GM23338 (cell line): ENCODE results near the gene ACOXL. TPM values are rescaled to one million over a fixed set of nuclear protein-coding genes. Genes with fewer than 3 reads are reported as not detected.

ENCODE experiments used
- ATAC-seq: fragments of 200-7000 bp; cut with Tn5 transposase; 3 replicates; pipeline ENCODE4 v1.9.1; 2020
- DNase-seq: peaks from one replicate; pipeline ENCODE4 v3.0.0-alpha.2; 2015; ENCODE audit warnings: low spot score
- H2AFZ ChIP-seq: fragments of 200-600 bp; sonication (generic); 2 replicates; pipeline ENCODE4 v1.8.0; 2016; ENCODE audit warnings: antibody characterized with exemption, mild to moderate bottlenecking, moderate library complexity
- H3F3A ChIP-seq: fragments of 200-600 bp; sonication (generic); replicated peaks from 2 replicates; pipeline ENCODE4 v1.8.0; 2017; ENCODE audit warnings: antibody characterized with exemption, mixed run types, low read depth
- H3K27ac ChIP-seq: fragments of 200-600 bp; sonication (generic); 2 replicates; pipeline ENCODE4 v1.6.1; 2016; ENCODE audit warnings: low read depth
- H3K27me3 ChIP-seq: fragments of 200-600 bp; sonication (generic); 2 replicates; pipeline ENCODE4 v1.8.0; 2016; ENCODE audit warnings: mild to moderate bottlenecking, mixed run types, moderate library complexity; ENCODE audit not compliant: insufficient read depth
- H3K36me3 ChIP-seq: fragments of 200-600 bp; sonication (generic); 2 replicates; pipeline ENCODE4 v1.8.0; 2016; ENCODE audit warnings: mild to moderate bottlenecking; ENCODE audit not compliant: insufficient read depth
- H3K4me1 ChIP-seq: fragments of 200-600 bp; sonication (generic); 2 replicates; pipeline ENCODE4 v1.8.0; 2016; ENCODE audit warnings: mild to moderate bottlenecking, moderate library complexity; ENCODE audit not compliant: insufficient read depth
- H3K4me2 ChIP-seq: fragments of 200-600 bp; sonication (generic); 2 replicates; pipeline ENCODE4 v1.7.1; 2017; ENCODE audit warnings: mixed run types
- H3K4me3 ChIP-seq: fragments of 200-600 bp; sonication (generic); 2 replicates; pipeline ENCODE4 v1.6.1; 2016; ENCODE audit warnings: mixed run types
- H3K79me2 ChIP-seq: fragments of 200-600 bp; sonication (generic); replicated peaks from 2 replicates; pipeline ENCODE4 v1.8.0; 2017; ENCODE audit warnings: mild to moderate bottlenecking; ENCODE audit not compliant: insufficient read depth
- H3K9me2 ChIP-seq: fragments of 200-600 bp; sonication (generic); 2 replicates; pipeline ENCODE4 v1.8.0; 2017; ENCODE audit not compliant: insufficient read depth
- H4K20me1 ChIP-seq: fragments of 200-600 bp; sonication (generic); replicated peaks from 2 replicates; pipeline ENCODE4 v1.8.0; 2017; ENCODE audit warnings: mild to moderate bottlenecking; ENCODE audit not compliant: insufficient read depth
- H3K27ac Mint-ChIP-seq: 2 replicates; pipeline ENCODE4 v1.8.0; 2020; ENCODE audit warnings: inconsistent platforms, mild to moderate bottlenecking, moderate library complexity, mixed read lengths
- H3K27me3 Mint-ChIP-seq: 3 replicates; pipeline ENCODE4 v1.8.0; 2022; ENCODE audit warnings: low read depth, mild to moderate bottlenecking, moderate library complexity, mixed read lengths, inconsistent platforms; ENCODE audit not compliant: insufficient read depth, poor library complexity
- H3K36me3 Mint-ChIP-seq: 3 replicates; pipeline ENCODE4 v1.8.0; 2021; ENCODE audit warnings: low read depth, mild to moderate bottlenecking, inconsistent platforms, moderate library complexity, mixed read lengths
- H3K4me1 Mint-ChIP-seq: 3 replicates; pipeline ENCODE4 v1.8.0; 2020; ENCODE audit warnings: mild to moderate bottlenecking, inconsistent platforms, mixed read lengths
- H3K4me3 Mint-ChIP-seq: 3 replicates; pipeline ENCODE4 v1.8.0; 2021; ENCODE audit warnings: moderate library complexity, mild to moderate bottlenecking, inconsistent platforms, mixed read lengths
- H3K9me3 Mint-ChIP-seq: 3 replicates; pipeline ENCODE4 v1.8.0; 2020; ENCODE audit warnings: moderate library complexity, mild to moderate bottlenecking, inconsistent platforms, mixed read lengths
- CREB1 ChIP-seq: fragments of 250-450 bp; sonication (Bioruptor Pico); IDR thresholded peaks from 2 replicates; pipeline ENCODE4 v1.5.0; 2020; ENCODE audit warnings: low read depth, mild to moderate bottlenecking, moderate library complexity
- EZH2 ChIP-seq: fragments of 200-600 bp; sonication (generic); IDR thresholded peaks from one replicate; pipeline ENCODE4 v1.8.0; 2017; ENCODE audit warnings: antibody characterized with exemption, mild to moderate bottlenecking, low read depth; ENCODE audit not compliant: unreplicated experiment
- JUNB ChIP-seq: IDR thresholded peaks from one replicate; pipeline ENCODE4 v1.6.1; 2016; ENCODE audit warnings: antibody characterized with exemption; ENCODE audit not compliant: unreplicated experiment
- STAT1 ChIP-seq: IDR thresholded peaks from one replicate; pipeline ENCODE4 v1.6.1; 2016; ENCODE audit warnings: antibody characterized with exemption; ENCODE audit not compliant: unreplicated experiment
- ZNF114 ChIP-seq: fragments of 250-450 bp; sonication (Bioruptor Pico); IDR thresholded peaks from 2 replicates; pipeline ENCODE4 v1.5.0; 2020; ENCODE audit warnings: mild to moderate bottlenecking, moderate library complexity
- ZNF331 ChIP-seq: fragments of 250-450 bp; sonication (Bioruptor Pico); IDR thresholded peaks from 2 replicates; pipeline ENCODE4 v1.5.0; 2020; ENCODE audit warnings: low read depth, mild to moderate bottlenecking, moderate library complexity
- polyA plus RNA-seq: library from polyadenylated mRNA; unstranded; fragments of >200 nt; fragmentation: Nextera tagmentation; extraction: Ambion mirVana; gene quantifications from 2 replicates; pipeline ENCODE4 v1.2.1, GENCODE V29; 2016
- total RNA-seq: library from RNA; depleted of rRNA; stranded (reverse); fragments of >200 nt; shearing (Covaris generic); gene quantifications from 2 replicates; pipeline ENCODE4 v1.2.3, GENCODE V29; 2014
- TF ChIP-seq, protein P1 (sequence below): IDR thresholded peaks from 2 replicates; pipeline ENCODE4 v1.6.1; 2016; ENCODE audit warnings: antibody characterized with exemption
- TF ChIP-seq, protein P2 (sequence below): IDR thresholded peaks from one replicate; pipeline ENCODE4 v1.6.1; 2018; ENCODE audit warnings: antibody characterized with exemption; ENCODE audit not compliant: unreplicated experiment
- TF ChIP-seq, protein P3 (sequence below): fragments of 250-450 bp; sonication (Bioruptor Pico); IDR thresholded peaks from 2 replicates; pipeline ENCODE4 v1.5.0; 2020; ENCODE audit warnings: mild to moderate bottlenecking, moderate library complexity

The ACOXL gene
- total and polyA plus RNA-seq, 2 experiments from 2014 or later: 9.0 to 14.7 TPM

DNA sequence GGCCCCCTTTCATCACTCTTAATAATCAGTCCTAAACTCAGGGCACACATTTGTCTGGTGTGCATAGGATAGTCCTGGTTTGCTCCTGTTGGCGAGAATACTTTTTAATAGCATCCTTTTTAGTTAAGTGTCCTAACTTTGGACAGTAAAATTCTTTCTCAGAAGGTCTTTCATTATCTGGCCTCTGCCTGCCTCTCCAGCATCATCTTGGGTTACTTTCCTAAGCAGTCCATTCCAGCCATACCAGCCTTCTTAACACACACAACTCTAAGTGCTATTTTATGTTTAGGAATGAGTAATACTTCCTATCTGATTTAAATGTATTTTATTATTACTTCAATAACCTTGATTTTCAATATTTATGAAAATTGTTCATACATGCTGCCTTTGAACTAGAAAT lies 151.0 kb downstream of the ACOXL start:
- Histone ChIP-seq H3K4me3 (no peak overlapping the region), H3K79me2 (no peaks in the 10 kb centered on the region), H4K20me1 (no peaks in the 10 kb centered on the region), H3K4me1 (peaks cover 5% of the 10 kb centered on the region; the same call in 1 of the 2 replicates), H3K27ac (no peak overlapping the region), H3K36me3 (no peaks in the 10 kb centered on the region), H3F3A (no peaks in the 10 kb centered on the region), H3K4me2 (no peak overlapping the region), H3K9me2 (no peaks in the 10 kb centered on the region), H2AFZ (no peak overlapping the region), H3K27me3 (no peaks in the 10 kb centered on the region)
- Mint-ChIP-seq H3K27ac (no peak overlapping the region), H3K36me3 (peaks cover 2% of the 10 kb centered on the region; the same call in 1 of the 3 replicates), H3K27me3 (peaks cover 4% of the 10 kb centered on the region), H3K4me1 (0 out of 3 replicates have a peak, but pooled peaks cover 2% of the 10 kb centered on the region), H3K4me3 (no peak overlapping the region), H3K9me3 (no peaks in the 10 kb centered on the region)
- DNase-seq: no peak
- TF ChIP-seq EZH2: no peak
- TF ChIP-seq ZNF331 (CRISPR knock-in tag): no peak
- TF ChIP-seq, protein P1, sequence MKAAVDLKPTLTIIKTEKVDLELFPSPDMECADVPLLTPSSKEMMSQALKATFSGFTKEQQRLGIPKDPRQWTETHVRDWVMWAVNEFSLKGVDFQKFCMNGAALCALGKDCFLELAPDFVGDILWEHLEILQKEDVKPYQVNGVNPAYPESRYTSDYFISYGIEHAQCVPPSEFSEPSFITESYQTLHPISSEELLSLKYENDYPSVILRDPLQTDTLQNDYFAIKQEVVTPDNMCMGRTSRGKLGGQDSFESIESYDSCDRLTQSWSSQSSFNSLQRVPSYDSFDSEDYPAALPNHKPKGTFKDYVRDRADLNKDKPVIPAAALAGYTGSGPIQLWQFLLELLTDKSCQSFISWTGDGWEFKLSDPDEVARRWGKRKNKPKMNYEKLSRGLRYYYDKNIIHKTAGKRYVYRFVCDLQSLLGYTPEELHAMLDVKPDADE: no peak
- no peak for TF ChIP-seq JUNB
- no peak for TF ChIP-seq ZNF114 (CRISPR knock-in tag)
- no peak for TF ChIP-seq STAT1
- no peak for TF ChIP-seq CREB1 (CRISPR knock-in tag)
- TF ChIP-seq, protein P2, sequence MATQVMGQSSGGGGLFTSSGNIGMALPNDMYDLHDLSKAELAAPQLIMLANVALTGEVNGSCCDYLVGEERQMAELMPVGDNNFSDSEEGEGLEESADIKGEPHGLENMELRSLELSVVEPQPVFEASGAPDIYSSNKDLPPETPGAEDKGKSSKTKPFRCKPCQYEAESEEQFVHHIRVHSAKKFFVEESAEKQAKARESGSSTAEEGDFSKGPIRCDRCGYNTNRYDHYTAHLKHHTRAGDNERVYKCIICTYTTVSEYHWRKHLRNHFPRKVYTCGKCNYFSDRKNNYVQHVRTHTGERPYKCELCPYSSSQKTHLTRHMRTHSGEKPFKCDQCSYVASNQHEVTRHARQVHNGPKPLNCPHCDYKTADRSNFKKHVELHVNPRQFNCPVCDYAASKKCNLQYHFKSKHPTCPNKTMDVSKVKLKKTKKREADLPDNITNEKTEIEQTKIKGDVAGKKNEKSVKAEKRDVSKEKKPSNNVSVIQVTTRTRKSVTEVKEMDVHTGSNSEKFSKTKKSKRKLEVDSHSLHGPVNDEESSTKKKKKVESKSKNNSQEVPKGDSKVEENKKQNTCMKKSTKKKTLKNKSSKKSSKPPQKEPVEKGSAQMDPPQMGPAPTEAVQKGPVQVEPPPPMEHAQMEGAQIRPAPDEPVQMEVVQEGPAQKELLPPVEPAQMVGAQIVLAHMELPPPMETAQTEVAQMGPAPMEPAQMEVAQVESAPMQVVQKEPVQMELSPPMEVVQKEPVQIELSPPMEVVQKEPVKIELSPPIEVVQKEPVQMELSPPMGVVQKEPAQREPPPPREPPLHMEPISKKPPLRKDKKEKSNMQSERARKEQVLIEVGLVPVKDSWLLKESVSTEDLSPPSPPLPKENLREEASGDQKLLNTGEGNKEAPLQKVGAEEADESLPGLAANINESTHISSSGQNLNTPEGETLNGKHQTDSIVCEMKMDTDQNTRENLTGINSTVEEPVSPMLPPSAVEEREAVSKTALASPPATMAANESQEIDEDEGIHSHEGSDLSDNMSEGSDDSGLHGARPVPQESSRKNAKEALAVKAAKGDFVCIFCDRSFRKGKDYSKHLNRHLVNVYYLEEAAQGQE: no peak
- TF ChIP-seq, protein P3, sequence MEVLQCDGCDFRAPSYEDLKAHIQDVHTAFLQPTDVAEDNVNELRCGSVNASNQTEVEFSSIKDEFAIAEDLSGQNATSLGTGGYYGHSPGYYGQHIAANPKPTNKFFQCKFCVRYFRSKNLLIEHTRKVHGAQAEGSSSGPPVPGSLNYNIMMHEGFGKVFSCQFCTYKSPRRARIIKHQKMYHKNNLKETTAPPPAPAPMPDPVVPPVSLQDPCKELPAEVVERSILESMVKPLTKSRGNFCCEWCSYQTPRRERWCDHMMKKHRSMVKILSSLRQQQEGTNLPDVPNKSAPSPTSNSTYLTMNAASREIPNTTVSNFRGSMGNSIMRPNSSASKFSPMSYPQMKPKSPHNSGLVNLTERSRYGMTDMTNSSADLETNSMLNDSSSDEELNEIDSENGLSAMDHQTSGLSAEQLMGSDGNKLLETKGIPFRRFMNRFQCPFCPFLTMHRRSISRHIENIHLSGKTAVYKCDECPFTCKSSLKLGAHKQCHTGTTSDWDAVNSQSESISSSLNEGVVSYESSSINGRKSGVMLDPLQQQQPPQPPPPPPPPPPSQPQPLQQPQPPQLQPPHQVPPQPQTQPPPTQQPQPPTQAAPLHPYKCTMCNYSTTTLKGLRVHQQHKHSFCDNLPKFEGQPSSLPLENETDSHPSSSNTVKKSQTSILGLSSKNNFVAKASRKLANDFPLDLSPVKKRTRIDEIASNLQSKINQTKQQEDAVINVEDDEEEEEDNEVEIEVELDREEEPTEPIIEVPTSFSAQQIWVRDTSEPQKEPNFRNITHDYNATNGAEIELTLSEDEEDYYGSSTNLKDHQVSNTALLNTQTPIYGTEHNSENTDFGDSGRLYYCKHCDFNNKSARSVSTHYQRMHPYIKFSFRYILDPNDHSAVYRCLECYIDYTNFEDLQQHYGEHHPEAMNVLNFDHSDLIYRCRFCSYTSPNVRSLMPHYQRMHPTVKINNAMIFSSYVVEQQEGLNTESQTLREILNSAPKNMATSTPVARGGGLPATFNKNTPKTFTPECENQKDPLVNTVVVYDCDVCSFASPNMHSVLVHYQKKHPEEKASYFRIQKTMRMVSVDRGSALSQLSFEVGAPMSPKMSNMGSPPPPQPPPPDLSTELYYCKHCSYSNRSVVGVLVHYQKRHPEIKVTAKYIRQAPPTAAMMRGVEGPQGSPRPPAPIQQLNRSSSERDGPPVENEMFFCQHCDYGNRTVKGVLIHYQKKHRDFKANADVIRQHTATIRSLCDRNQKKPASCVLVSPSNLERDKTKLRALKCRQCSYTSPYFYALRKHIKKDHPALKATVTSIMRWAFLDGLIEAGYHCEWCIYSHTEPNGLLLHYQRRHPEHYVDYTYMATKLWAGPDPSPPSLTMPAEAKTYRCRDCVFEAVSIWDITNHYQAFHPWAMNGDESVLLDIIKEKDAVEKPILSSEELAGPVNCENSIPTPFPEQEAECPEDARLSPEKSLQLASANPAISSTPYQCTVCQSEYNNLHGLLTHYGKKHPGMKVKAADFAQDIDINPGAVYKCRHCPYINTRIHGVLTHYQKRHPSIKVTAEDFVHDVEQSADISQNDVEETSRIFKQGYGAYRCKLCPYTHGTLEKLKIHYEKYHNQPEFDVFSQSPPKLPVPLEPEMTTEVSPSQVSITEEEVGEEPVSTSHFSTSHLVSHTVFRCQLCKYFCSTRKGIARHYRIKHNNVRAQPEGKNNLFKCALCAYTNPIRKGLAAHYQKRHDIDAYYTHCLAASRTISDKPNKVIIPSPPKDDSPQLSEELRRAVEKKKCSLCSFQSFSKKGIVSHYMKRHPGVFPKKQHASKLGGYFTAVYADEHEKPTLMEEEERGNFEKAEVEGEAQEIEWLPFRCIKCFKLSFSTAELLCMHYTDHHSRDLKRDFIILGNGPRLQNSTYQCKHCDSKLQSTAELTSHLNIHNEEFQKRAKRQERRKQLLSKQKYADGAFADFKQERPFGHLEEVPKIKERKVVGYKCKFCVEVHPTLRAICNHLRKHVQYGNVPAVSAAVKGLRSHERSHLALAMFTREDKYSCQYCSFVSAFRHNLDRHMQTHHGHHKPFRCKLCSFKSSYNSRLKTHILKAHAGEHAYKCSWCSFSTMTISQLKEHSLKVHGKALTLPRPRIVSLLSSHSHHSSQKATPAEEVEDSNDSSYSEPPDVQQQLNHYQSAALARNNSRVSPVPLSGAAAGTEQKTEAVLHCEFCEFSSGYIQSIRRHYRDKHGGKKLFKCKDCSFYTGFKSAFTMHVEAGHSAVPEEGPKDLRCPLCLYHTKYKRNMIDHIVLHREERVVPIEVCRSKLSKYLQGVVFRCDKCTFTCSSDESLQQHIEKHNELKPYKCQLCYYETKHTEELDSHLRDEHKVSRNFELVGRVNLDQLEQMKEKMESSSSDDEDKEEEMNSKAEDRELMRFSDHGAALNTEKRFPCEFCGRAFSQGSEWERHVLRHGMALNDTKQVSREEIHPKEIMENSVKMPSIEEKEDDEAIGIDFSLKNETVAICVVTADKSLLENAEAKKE (CRISPR knock-in tag): no peak
- ATAC-seq: no peak
